ENCODE results near the gene SF3B6. TPM values are rescaled to one million over a fixed set of nuclear protein-coding genes. Genes with fewer than 3 reads are reported as not detected.
"Not testable (repeated sequence)": the region's sequence is repeated elsewhere in the genome, so short reads cannot be mapped to it uniquely, and the experiment has no call there.

SF3B6 gene
- total RNA-seq, 6 experiments from 2014 or later, result 112 to 139 (median 126) TPM

DNA sequence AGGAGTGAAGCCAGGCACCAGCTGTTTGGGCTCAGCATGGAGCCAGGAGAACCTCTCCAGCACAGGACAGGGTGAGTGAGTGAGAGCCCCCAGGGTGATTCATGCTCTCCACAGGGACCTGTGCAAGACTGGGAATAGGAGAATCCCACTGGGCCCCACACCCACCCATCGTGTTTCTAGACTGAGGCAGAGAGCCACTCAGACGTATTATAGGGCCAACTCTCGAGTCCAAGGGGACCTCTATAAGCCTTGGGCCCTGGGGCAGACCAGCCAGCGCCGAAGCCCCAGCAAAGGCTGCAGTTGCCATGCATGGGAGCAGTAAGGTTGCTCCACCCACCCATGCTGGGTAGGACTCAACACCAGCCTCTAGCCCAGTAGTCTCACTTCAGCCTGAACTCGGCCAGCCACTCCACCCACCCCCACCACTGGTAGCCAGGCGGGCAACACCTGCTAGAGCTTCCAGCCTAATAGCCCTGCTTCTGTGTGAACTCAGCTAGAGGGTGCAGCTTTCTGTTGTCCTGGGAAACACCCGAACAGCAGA lies 28.1 kb upstream of the SF3B6 start:
- no peak for TF ChIP-seq CTCF (IDR thresholded peaks at IDR 0.05)
- H3K36me3 Mint-ChIP-seq (ENCODE audit: low read depth), result peaks cover 23% of the 10 kb centered on the region
- no peak overlapping the region for H3K27ac Mint-ChIP-seq
- H3K4me1 Mint-ChIP-seq (ENCODE audit: low read depth), result peaks cover 25% of the 10 kb centered on the region
- no peak for DNase-seq
- H3K4me3 Mint-ChIP-seq, result no peak overlapping the region
- H3K27me3 Mint-ChIP-seq (ENCODE audit: insufficient read depth), result no peaks in the 10 kb centered on the region
- peaks cover 4% of the 10 kb centered on the region; the same call in 1 of the 2 replicates for H3K9me3 Mint-ChIP-seq

DNA sequence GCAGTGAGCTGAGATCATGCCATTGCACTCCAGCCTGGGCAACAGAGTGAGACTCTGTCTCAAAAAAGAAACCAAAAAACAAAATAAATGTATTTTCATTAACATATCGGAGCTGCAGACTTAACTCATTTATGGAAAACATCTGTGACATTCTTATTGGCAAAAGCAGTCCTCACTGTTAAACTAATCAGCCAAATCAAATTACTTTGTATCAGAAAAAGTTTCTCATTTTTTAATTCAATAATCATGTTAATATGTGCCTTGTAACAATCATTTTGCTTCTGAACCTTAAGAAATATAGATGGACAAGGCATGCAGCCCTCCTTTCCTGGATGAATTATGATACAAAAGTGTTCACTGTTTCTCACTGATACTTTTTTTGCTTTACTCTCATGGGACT lies 26.6 kb upstream of the SF3B6 start:
- Mint-ChIP-seq H3K4me1 (ENCODE audit: low read depth) (peaks cover 10% of the 10 kb centered on the region), H3K27ac (no peak overlapping the region), H3K27me3 (ENCODE audit: insufficient read depth) (no peaks in the 10 kb centered on the region), H3K9me3 (peaks cover 4% of the 10 kb centered on the region; the same call in 1 of the 2 replicates), H3K4me3 (no peak overlapping the region), H3K36me3 (ENCODE audit: low read depth) (peaks cover 13% of the 10 kb centered on the region; the same call in 1 of the 2 replicates)
- no peak for DNase-seq
- no peak for TF ChIP-seq CTCF (IDR thresholded peaks at IDR 0.05)

- Mint-ChIP-seq H3K4me3 (no peak overlapping the region), H3K9me3 (peaks cover 4% of the 10 kb centered on the region; the same call in 1 of the 2 replicates), H3K36me3 (ENCODE audit: low read depth) (peaks cover 15% of the 10 kb centered on the region; the same call in 1 of the 2 replicates), H3K27me3 (ENCODE audit: insufficient read depth) (no peaks in the 10 kb centered on the region), H3K27ac (no peak overlapping the region), H3K4me1 (ENCODE audit: low read depth) (peaks cover 8% of the 10 kb centered on the region)
- DNase-seq, result no peak
- TF ChIP-seq CTCF (IDR thresholded peaks at IDR 0.05), result no peak
Measured at GRCh38 chr2:24101992-24102391, 25.9 kb upstream of the SF3B6 start.

- H3K4me3 Mint-ChIP-seq; H3K27me3 Mint-ChIP-seq (ENCODE audit: insufficient read depth); DNase-seq; H3K4me1 Mint-ChIP-seq (ENCODE audit: low read depth); H3K27ac Mint-ChIP-seq; H3K9me3 Mint-ChIP-seq: not testable (repeated sequence)
- peaks cover 19% of the 10 kb centered on the region; the same call in 1 of the 2 replicates for H3K36me3 Mint-ChIP-seq (ENCODE audit: low read depth)
Measured at GRCh38 chr2:24100732-24101131, 24.6 kb upstream of the SF3B6 start.

DNA sequence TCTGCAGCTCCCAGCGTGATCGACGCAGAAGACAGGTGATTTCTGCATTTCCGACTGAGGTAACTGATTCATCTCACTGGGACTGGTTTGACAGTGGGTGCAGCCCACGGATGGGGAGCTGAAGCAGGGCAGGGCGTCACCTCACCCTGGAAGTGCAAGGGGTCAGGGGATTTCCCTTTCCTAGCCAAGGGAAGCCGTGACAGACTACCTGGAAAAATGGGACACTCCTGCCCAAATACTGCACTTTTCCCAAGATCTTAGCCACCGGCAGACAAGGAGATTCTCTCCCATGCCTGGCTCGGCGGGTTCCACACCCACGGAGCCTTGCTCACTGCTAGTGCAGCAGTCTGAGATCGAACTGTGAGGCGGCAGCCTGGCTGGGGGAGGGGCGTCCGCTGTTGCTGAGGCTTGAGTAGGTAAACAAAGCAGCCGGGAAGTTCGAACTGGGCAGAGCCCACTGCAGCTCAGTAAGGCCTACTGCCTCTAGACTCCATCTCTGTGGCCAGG lies 19.1 kb upstream of the SF3B6 start:
- peaks cover 19% of the 10 kb centered on the region; the same call in 1 of the 2 replicates for H3K36me3 Mint-ChIP-seq (ENCODE audit: low read depth)
- not testable (repeated sequence) for H3K27me3 Mint-ChIP-seq (ENCODE audit: insufficient read depth); H3K4me1 Mint-ChIP-seq (ENCODE audit: low read depth); H3K4me3 Mint-ChIP-seq; H3K27ac Mint-ChIP-seq; DNase-seq; H3K9me3 Mint-ChIP-seq

DNA sequence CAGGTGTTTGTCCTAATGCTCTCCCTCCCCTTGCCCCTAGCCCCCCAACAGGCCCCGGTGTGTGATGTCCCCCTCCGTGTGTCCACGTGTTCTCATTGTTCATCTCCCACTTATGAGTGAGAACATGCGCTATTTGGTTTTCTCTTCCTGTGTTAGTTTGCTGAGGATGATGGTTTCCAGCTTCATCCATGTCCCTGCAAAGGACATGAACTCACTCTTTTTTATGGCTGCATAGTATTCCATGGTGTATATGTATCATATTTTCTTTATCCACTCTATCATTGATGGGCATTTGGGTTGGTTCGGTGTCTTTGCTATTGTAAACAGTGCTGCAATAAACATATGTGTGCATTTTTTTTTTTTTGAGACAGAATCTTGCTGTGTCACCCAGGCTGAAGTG lies 17.1 kb upstream of the SF3B6 start:
- not testable (repeated sequence) for DNase-seq; H3K27me3 Mint-ChIP-seq (ENCODE audit: insufficient read depth); H3K4me3 Mint-ChIP-seq; H3K4me1 Mint-ChIP-seq (ENCODE audit: low read depth); H3K9me3 Mint-ChIP-seq; H3K27ac Mint-ChIP-seq
- peaks cover 14% of the 10 kb centered on the region; the same call in 1 of the 2 replicates for H3K36me3 Mint-ChIP-seq (ENCODE audit: low read depth)

DNA sequence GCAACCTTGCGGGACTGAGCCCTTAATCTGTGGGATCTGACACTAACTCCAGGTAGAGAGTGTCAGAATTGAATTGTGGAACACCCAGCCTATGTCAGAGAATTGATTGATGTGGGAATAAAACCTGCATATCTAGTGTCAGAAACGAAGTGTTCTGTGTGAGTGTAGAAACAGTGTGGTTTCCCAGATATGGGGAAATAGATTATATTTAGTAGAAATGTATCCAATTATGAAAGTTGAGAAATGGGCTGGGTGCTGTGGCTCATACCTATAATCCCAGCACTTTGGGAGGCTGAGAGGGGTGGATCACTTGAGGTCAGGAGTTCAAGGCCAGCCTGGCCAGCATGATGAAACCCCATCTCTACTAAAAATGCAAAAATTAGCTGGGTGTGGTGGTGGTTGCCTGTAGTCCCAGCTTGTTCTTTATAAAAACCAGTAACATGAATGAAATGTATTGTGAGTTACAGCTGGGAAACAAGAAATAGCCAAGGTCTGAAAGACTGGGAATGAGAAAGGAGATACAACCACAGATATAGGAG lies 12.8 kb upstream of the SF3B6 start:
- no peak overlapping the region for H3K4me3 Mint-ChIP-seq
- no peaks in the 10 kb centered on the region for H3K9me3 Mint-ChIP-seq
- H3K36me3 Mint-ChIP-seq (ENCODE audit: low read depth), result no peaks in the 10 kb centered on the region
- peaks cover 9% of the 10 kb centered on the region for H3K4me1 Mint-ChIP-seq (ENCODE audit: low read depth)
- H3K27me3 Mint-ChIP-seq (ENCODE audit: insufficient read depth), result no peaks in the 10 kb centered on the region; the same call in 1 of the 2 replicates
- TF ChIP-seq CTCF (IDR thresholded peaks at IDR 0.05), result no peak
- no peak for DNase-seq
- H3K27ac Mint-ChIP-seq, result no peak overlapping the region
